SK-N-MC (cell line): ENCODE results near the gene GREB1.

Experiments used
- DNase-seq: peaks from one replicate; pipeline ENCODE4 v3.0.0-alpha.2; 2011; ENCODE audit warnings: low read depth, low spot score
- H3K27ac ChIP-seq: fragments of 200-600 bp; sonication (generic); 2 replicates; pipeline ENCODE4 v1.5.1; 2016; ENCODE audit warnings: mixed run types
- H3K36me3 ChIP-seq: fragments of 200-600 bp; sonication (generic); 2 replicates; pipeline ENCODE4 v1.6.1; 2017; ENCODE audit warnings: antibody characterized with exemption, low read length, mixed read lengths; ENCODE audit not compliant: insufficient read depth
- H3K4me3 ChIP-seq: fragments of 200-600 bp; sonication (generic); 2 replicates; pipeline ENCODE4 v1.5.1; 2016
- H3K9ac ChIP-seq: fragments of 200-600 bp; sonication (generic); 2 replicates; pipeline ENCODE4 v1.8.0; 2017; ENCODE audit warnings: mixed run types, mixed read lengths; ENCODE audit not compliant: insufficient read length
- H3K9me3 ChIP-seq: fragments of 200-600 bp; sonication (generic); 2 replicates; pipeline ENCODE4 v1.6.1; 2017; ENCODE audit warnings: low read depth, mild to moderate bottlenecking, antibody characterized with exemption, low read length, moderate library complexity, mixed read lengths
- EZH2 ChIP-seq: fragments of 200-600 bp; sonication (generic); IDR thresholded peaks from one replicate; pipeline ENCODE4 v1.6.1; 2017; ENCODE audit warnings: antibody characterized with exemption
- FOXP2 ChIP-seq: optimal IDR thresholded peaks from 2 replicates; pipeline ENCODE3; 2011; ENCODE audit warnings: mild to moderate bottlenecking, moderate library complexity; ENCODE audit not compliant: insufficient read depth; ENCODE audit errors: extremely low read length, control extremely low read depth
- POLR2AphosphoS5 ChIP-seq: IDR thresholded peaks from 2 replicates; pipeline ENCODE4 v1.6.1; 2012; ENCODE audit warnings: mild to moderate bottlenecking, low read depth, low read length, borderline replicate concordance

GREB1 gene

GRCh38 chr2:11646530-11646929 lies 112.7 kb downstream of the GREB1 start:
- Histone ChIP-seq H3K9ac (no peak overlapping the region), H3K27ac (no peak overlapping the region), H3K9me3 (no peaks in the 10 kb centered on the region), H3K4me3 (no peak overlapping the region), H3K36me3 (no peaks in the 10 kb centered on the region)
- TF ChIP-seq FOXP2 (no peak), POLR2AphosphoS5 (no peak), EZH2 (no peak)
- DNase-seq: no peak

- Histone ChIP-seq H3K36me3 (no peaks in the 10 kb centered on the region), H3K9ac (no peak overlapping the region), H3K4me3 (no peak overlapping the region), H3K27ac (no peak overlapping the region), H3K9me3 (no peaks in the 10 kb centered on the region)
- no peak for DNase-seq
- TF ChIP-seq FOXP2 (no peak), EZH2 (no peak), POLR2AphosphoS5 (no peak)
These were observed 114.2 kb downstream of the GREB1 start for GRCh38 chr2:11647834-11648600.

DNA sequence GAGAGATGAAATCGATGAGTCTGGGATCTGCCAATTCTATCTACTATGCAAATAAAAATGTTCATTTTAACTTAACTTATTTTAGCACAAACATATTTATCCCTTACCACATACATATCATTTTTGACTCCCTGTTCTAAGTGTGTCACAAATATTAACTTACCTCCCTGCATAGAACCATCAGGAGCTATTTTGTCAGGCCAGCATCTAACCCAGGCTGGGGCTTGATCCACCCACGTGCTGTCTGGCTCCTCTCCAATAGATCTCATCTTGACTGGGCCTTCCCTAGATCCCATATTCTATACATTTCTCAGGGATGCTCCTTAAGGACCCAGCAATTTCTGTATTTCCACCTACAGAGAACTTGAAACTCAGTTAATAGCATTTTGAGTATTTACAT lies 115.2 kb downstream of the GREB1 start:
- TF ChIP-seq EZH2: no peak
- TF ChIP-seq POLR2AphosphoS5: no peak
- TF ChIP-seq FOXP2: no peak
- Histone ChIP-seq H3K27ac (no peak overlapping the region), H3K9me3 (no peaks in the 10 kb centered on the region), H3K36me3 (no peaks in the 10 kb centered on the region), H3K9ac (no peak overlapping the region), H3K4me3 (no peak overlapping the region)
- no peak for DNase-seq

DNA sequence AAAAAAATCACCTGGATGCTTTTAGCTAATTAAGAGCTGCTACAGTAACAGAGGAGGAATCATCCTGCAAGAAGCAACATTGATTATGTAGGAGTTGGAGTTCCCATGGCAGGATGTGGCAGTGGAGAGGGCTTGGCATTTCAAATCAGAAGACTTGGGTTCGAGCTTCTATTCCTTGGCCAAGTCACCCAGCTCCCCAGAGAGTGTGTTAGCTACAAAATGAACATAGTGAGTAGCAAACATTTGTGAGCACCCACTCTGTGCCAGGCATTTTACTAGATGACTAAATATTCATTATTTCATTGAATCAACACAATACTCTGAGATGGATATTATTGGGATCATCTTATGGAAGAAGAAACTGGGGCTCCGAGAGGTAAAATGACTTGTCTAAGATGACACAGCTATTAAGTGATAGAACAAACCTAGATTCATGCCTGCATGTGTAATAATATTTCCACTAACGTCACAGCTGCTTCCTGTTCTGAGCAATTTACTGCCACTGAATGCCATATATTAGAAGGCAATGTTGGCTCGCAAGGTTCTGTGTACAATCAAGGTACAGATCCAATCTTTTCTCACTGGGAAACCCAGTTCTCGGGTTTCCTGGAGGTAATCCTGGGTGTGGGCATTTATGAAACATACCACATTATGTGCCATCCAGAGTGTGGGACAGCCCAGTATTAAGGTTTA lies 118.2 kb downstream of the GREB1 start:
- Histone ChIP-seq H3K4me3 (no peak overlapping the region), H3K9me3 (no peaks in the 10 kb centered on the region), H3K27ac (no peak overlapping the region), H3K9ac (no peak overlapping the region), H3K36me3 (no peaks in the 10 kb centered on the region)
- no peak for TF ChIP-seq POLR2AphosphoS5
- TF ChIP-seq FOXP2: no peak
- no peak for TF ChIP-seq EZH2
- DNase-seq: no peak

DNA sequence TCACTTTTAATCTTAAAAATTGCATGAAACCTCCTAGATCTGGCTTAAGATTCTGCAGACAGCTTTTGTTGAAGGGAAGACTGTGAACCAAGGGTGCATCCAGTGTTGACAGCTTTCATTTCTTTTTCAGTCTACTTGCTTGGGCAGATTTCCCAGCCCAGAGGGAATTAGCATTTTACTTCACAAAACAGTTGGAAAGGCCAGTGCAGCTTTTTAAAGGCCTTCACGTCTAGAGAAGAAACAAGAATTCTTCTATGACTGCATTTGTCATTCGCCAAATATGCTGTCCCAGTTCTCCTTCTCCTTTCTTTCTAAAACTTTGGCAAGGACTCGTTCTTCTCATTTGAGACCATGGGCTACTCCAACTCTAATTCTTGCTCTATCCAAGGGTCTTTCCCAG lies 118.7 kb downstream of the GREB1 start:
- H3K9me3 ChIP-seq: no peaks in the 10 kb centered on the region
- TF ChIP-seq FOXP2 (no peak), EZH2 (no peak), POLR2AphosphoS5 (no peak)
- no peaks in the 10 kb centered on the region for H3K36me3 ChIP-seq
- no peak for DNase-seq
- H3K4me3 ChIP-seq: no peak overlapping the region
- H3K27ac ChIP-seq: no peak overlapping the region
- no peak overlapping the region for H3K9ac ChIP-seq

DNA sequence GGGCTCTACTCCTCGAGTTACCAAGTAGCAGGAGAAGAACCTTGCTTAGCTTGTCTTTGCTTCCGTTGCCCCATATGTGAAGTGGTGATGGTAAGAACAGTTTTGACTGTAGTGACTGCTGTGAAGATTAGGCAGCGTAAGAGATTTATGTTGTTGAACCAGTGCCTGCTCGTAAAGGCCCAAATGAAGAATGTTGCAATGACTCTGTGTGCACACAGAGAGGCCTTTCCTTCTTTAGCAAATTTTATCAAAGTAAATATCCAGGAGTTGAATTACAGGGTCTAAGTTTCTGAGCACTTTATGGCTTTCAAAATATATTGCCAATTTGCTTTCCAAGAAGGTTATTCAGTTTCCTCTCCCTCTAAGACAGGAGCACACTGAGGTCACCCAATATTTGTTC lies 121.7 kb downstream of the GREB1 start:
- Histone ChIP-seq H3K9ac (no peak overlapping the region), H3K36me3 (no peaks in the 10 kb centered on the region), H3K27ac (no peak overlapping the region), H3K9me3 (no peaks in the 10 kb centered on the region), H3K4me3 (no peak overlapping the region)
- no peak for DNase-seq
- TF ChIP-seq FOXP2 (no peak), POLR2AphosphoS5 (no peak), EZH2 (no peak)

DNA sequence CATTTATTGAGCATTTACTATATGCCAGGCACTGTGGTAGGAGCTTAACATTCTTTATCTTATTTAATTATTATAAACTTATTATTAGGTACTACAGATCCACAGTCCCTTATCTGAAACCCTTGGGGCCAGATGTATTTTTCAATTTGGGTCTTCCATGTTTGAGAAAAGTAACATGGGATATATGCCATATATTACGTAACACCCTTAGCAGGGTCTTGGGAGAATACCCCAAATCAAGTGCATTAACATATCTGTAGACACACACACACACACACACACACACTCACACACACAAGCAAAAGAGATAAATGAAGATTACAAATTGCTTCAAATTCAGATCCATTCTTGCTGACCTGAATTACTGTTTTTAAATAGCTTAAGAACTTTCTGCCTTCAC lies 122.4 kb downstream of the GREB1 start:
- no peak for DNase-seq
- no peak for TF ChIP-seq POLR2AphosphoS5
- no peak for TF ChIP-seq EZH2
- no peak for TF ChIP-seq FOXP2
- Histone ChIP-seq H3K4me3 (no peak overlapping the region), H3K9ac (no peak overlapping the region), H3K9me3 (no peaks in the 10 kb centered on the region), H3K27ac (no peak overlapping the region), H3K36me3 (no peaks in the 10 kb centered on the region)

DNA sequence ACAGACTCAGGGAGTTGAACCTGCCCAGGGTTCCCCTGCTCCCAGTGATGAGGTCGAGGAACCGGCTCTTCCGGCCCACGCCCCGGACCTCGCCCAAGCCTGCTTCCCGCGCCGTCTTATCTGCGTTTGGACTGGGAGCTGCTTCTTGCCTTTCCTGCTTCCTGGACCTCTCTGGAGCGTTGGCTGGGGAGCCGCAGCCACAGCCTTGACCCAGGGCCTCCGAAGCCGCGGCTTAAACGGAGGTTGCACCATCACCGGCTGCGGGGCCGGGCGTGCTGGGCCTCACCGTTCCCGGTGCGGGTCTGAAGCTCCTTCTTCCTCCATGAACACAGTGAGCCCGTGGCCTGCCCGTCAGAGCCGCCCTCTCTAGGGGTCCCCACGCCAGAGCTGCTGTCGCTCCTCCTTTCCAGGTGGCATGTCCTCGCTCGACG lies 122.8 kb downstream of the GREB1 start:
- Histone ChIP-seq H3K9me3 (no peaks in the 10 kb centered on the region), H3K4me3 (no peak overlapping the region), H3K9ac (no peak overlapping the region), H3K27ac (no peak overlapping the region), H3K36me3 (no peaks in the 10 kb centered on the region)
- DNase-seq: no peak
- TF ChIP-seq EZH2 (no peak), FOXP2 (no peak)
